BJ (cell line): ENCODE results near the gene NCOA3. TPM values are rescaled to one million over a fixed set of nuclear protein-coding genes. Genes with fewer than 3 reads are reported as not detected.

Experiments used
- CTCF ChIA-PET: fragments of 350-600 bp; formaldehyde crosslinking; extraction: SDS; loops from one replicate; lab custom pipeline; 2021; ENCODE audit warnings: antibody characterized with exemption, inconsistent platforms; lab: Yijun Ruan, JAX
- POLR2A ChIA-PET: fragments of 300-600 bp; sonication (Branson Sonifier 250); formaldehyde crosslinking; extraction: SDS; loops from one replicate; lab custom pipeline; 2021; ENCODE audit warnings: antibody characterized with exemption; lab: Charles Lee
- DNase-seq: peaks from one replicate; pipeline ENCODE4 v3.0.0-alpha.2; 2011; ENCODE audit warnings: low read depth
- H3K27me3 ChIP-seq: 2 replicates; pipeline ENCODE4 v1.6.0; 2011; ENCODE audit warnings: low read length; ENCODE audit not compliant: control insufficient read depth, insufficient read depth
- H3K36me3 ChIP-seq: 2 replicates; pipeline ENCODE4 v1.5.1; 2011; ENCODE audit warnings: low read length; ENCODE audit not compliant: control insufficient read depth, insufficient read depth
- H3K4me3 ChIP-seq: 2 replicates; pipeline ENCODE4 v1.5.1; 2011; ENCODE audit warnings: low read depth, mild to moderate bottlenecking, control low read depth, low read length
- CTCF ChIP-seq: IDR thresholded peaks from 2 replicates; pipeline ENCODE4 v1.5.1; 2011; ENCODE audit warnings: low read depth, mild to moderate bottlenecking, control low read depth, inconsistent platforms, low read length, moderate library complexity; ENCODE audit not compliant: insufficient read depth
- polyA plus RNA-seq: library from polyadenylated mRNA; depleted of rRNA; stranded (reverse); fragments of >200 nt; gene quantifications from 2 replicates; pipeline ENCODE4 v1.2.3, GENCODE V29; 2011

NCOA3 gene
- polyA plus RNA-seq, 1 experiment = 23.6 TPM

GRCh38 chr20:47541355-47541922 is 39.8 kb downstream of the NCOA3 start:
- no peak for TF ChIP-seq CTCF
- ChIA-PET POLR2A (no interaction called here), CTCF (no interaction called here)
- no peak overlapping the region for H3K4me3 ChIP-seq
- no peak for DNase-seq
- H3K27me3 ChIP-seq = no peaks in the 10 kb centered on the region
- no peaks in the 10 kb centered on the region for H3K36me3 ChIP-seq

- no peaks in the 10 kb centered on the region for H3K36me3 ChIP-seq
- no peak for DNase-seq
- CTCF ChIA-PET = interaction anchor here (0.7 to 1.2 kb wide), 3 partner anchors 40 to 69 kb away, joined by 3 to 4 read pairs (median 3); partner anchors contain the start of gene NCOA3
- H3K27me3 ChIP-seq = no peaks in the 10 kb centered on the region
- POLR2A ChIA-PET = no interaction called here
- no peak overlapping the region for H3K4me3 ChIP-seq
- TF ChIP-seq CTCF = no peak
Observed at GRCh38 chr20:47543006-47543431, 41.3 kb downstream of the NCOA3 start.

GRCh38 chr20:47544240-47544639 is 42.6 kb downstream of the NCOA3 start:
- ChIA-PET CTCF (interaction anchor here (1.2 kb wide), 1 partner anchor 160 kb away, joined by 5 read pairs; no protein-coding TSS in a partner anchor), POLR2A (interaction anchor here (0.8 kb wide), 1 partner anchor 15 kb away, joined by 4 read pairs; no protein-coding TSS in a partner anchor)
- DNase-seq = no peak
- H3K4me3 ChIP-seq = no peak overlapping the region
- no peak for TF ChIP-seq CTCF
- H3K36me3 ChIP-seq = no peaks in the 10 kb centered on the region
- H3K27me3 ChIP-seq = no peaks in the 10 kb centered on the region

GRCh38 chr20:47544852-47545251 is 43.2 kb downstream of the NCOA3 start:
- no peak for DNase-seq
- Histone ChIP-seq H3K27me3 (no peaks in the 10 kb centered on the region), H3K4me3 (no peak overlapping the region), H3K36me3 (no peaks in the 10 kb centered on the region)
- POLR2A ChIA-PET = interaction anchor here (0.8 kb wide), 1 partner anchor 14 kb away, joined by 4 read pairs; no protein-coding TSS in a partner anchor
- no peak for TF ChIP-seq CTCF
- CTCF ChIA-PET = interaction anchor here (1.2 kb wide), 1 partner anchor 161 kb away, joined by 5 read pairs; no protein-coding TSS in a partner anchor

GRCh38 chr20:47545499-47545898 is 43.8 kb downstream of the NCOA3 start:
- DNase-seq = no peak
- POLR2A ChIA-PET = no interaction called here
- H3K36me3 ChIP-seq = no peaks in the 10 kb centered on the region
- CTCF ChIA-PET = interaction anchor here (1.2 kb wide), 1 partner anchor 162 kb away, joined by 5 read pairs; no protein-coding TSS in a partner anchor
- H3K4me3 ChIP-seq = no peak overlapping the region
- no peak for TF ChIP-seq CTCF
- no peaks in the 10 kb centered on the region for H3K27me3 ChIP-seq
